CD4-positive, alpha-beta T cell treated with Interleukin-10 for 1 hour (primary cell): ENCODE data around the gene MAST3.

ENCODE experiments used
- DNase-seq: peaks from one replicate; pipeline ENCODE4 v3.0.0-alpha.2; 2020

The MAST3 gene

DNA sequence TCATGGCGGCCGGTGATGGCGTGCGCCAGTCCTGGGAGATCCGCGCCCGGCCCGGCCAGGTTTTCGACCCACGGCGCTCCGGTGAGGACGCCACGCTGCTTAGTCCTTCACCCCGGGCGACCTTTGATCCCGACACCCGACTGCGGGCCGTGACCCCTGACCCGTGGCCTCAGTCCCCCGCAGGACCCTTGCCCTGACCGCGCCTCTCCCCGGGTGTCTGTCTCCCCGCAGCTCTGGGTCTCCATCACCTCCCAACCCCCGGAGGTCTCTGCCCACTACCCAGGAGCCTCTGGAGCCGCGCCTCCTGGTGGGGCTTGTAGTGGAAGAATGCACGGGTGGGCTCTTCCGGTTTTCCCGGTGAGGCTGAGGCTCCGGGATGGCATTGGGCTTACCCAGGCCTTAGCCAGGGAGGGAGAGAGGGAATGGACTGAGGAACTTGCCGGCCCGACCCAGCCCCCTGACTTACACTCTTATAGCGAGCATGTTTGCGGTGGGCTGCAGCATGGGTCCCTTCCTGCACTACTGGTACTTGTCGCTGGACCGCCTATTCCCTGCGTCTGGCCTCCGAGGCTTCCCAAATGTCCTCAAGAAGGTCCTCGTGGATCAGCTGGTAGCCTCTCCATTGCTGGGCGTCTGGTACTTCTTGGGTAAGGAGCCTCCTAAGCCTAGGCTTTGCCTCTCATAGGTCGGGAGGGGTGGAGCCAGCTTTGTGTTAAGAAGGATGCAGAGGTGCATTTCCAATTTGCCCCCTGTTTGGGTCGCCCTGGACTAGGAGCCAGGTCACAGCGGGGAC is 96.0 kb downstream of the MAST3 start:
- DNase-seq, result no peak

DNA sequence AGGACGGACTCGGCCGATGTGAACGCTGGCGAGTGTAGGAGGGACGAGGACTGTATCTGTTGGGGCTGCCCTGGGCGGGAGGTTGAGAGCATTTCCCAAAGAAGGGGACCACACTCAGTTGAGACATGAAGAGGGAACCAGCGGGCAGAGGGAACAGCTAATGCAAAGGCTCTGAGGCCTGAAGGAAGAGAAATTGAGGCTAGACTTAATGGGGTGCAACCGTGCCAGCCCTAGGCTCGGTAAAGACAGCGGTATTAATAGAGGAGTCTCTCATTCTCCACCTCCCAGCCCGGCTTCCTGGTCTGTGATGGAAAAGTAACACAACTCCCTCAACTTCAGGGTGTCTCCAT is 96.6 kb downstream of the MAST3 start:
- DNase-seq, result no peak

GRCh38 chr19:18194554-18195238 is 97.1 kb downstream of the MAST3 start:
- DNase-seq, result peak; percentile 46

GRCh38 chr19:18196511-18196845 is 98.9 kb downstream of the MAST3 start:
- DNase-seq, result no peak

DNA sequence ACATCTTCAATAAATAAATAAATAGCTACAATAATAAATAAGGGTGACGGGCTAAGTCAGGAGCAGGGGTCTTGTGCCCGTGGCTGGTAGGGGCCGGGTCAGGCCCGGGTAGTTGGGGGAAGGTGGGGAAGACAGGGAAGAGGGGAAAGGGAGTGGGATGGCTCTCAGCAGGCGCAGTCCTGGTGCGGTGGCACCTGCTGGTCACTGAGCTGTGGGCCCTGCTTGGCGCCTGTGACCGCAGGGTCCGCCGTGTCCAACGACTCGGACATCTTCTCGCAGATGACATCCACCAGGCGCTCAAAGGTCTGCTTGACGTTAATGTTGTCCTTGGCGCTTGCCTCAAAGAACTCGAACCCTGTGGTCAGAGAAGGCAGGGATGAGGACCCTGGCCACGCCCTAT is 99.7 kb downstream of the MAST3 start:
- no peak for DNase-seq

GRCh38 chr19:18197941-18198340 is 100.4 kb downstream of the MAST3 start:
- no peak for DNase-seq

GRCh38 chr19:18198374-18198773 is 100.8 kb downstream of the MAST3 start:
- DNase-seq, result no peak
